Hepatocyte (in vitro differentiated cells): ENCODE data around the gene ABHD17A. TPM values are rescaled to one million over a fixed set of nuclear protein-coding genes. Genes with fewer than 3 reads are reported as not detected.

Source experiments
- DNase-seq: peaks from one replicate; pipeline ENCODE4 v3.0.0-alpha.2; 2016; ENCODE audit warnings: low spot score
- H2AFZ ChIP-seq: fragments of 200-600 bp; sonication (generic); 2 replicates; pipeline ENCODE4 v1.6.0; 2016; ENCODE audit warnings: antibody characterized with exemption, mild to moderate bottlenecking
- H3K27ac ChIP-seq: fragments of 200-600 bp; sonication (generic); 2 replicates; pipeline ENCODE4 v1.5.1; 2016; ENCODE audit warnings: mild to moderate bottlenecking
- H3K27me3 ChIP-seq: fragments of 200-600 bp; sonication (generic); 2 replicates; pipeline ENCODE4 v1.6.1; 2016
- H3K36me3 ChIP-seq: fragments of 200-600 bp; sonication (generic); replicated peaks from 2 replicates; pipeline ENCODE4 v1.5.1; 2016; ENCODE audit warnings: low read depth; ENCODE audit not compliant: insufficient read depth
- H3K4me1 ChIP-seq: fragments of 200-600 bp; sonication (generic); 2 replicates; pipeline ENCODE4 v1.5.1; 2016; ENCODE audit warnings: mild to moderate bottlenecking, moderate library complexity; ENCODE audit not compliant: insufficient read depth
- H3K4me2 ChIP-seq: fragments of 200-600 bp; sonication (generic); 2 replicates; pipeline ENCODE4 v1.6.0; 2016
- H3K4me3 ChIP-seq: fragments of 200-600 bp; sonication (generic); 2 replicates; pipeline ENCODE4 v1.5.1; 2016; ENCODE audit warnings: mild to moderate bottlenecking
- H3K79me2 ChIP-seq: fragments of 200-600 bp; sonication (generic); 2 replicates; pipeline ENCODE4 v1.6.0; 2017; ENCODE audit warnings: mild to moderate bottlenecking
- H3K9me2 ChIP-seq: fragments of 200-600 bp; sonication (generic); replicated peaks from 2 replicates; pipeline ENCODE4 v1.6.0; 2017; ENCODE audit warnings: mild to moderate bottlenecking; ENCODE audit not compliant: insufficient read depth
- H3K9me3 ChIP-seq: fragments of 200-600 bp; sonication (generic); 2 replicates; pipeline ENCODE4 v1.5.1; 2016; ENCODE audit warnings: low read depth, mild to moderate bottlenecking
- H4K20me1 ChIP-seq: fragments of 200-600 bp; sonication (generic); 2 replicates; pipeline ENCODE4 v1.6.0; 2016; ENCODE audit warnings: mild to moderate bottlenecking; ENCODE audit not compliant: insufficient read depth, poor library complexity, severe bottlenecking
- CTCF ChIP-seq: fragments of 200-600 bp; sonication (generic); IDR thresholded peaks from 2 replicates; pipeline ENCODE4 v1.5.1; 2016; ENCODE audit warnings: antibody characterized with exemption, mild to moderate bottlenecking; ENCODE audit not compliant: poor library complexity
- EZH2 ChIP-seq: fragments of 200-600 bp; sonication (generic); IDR thresholded peaks from 2 replicates; pipeline ENCODE4 v1.6.1; 2016; ENCODE audit warnings: antibody characterized with exemption, mild to moderate bottlenecking, borderline replicate concordance
- EZH2phosphoT487 ChIP-seq: fragments of 200-600 bp; sonication (generic); IDR thresholded peaks from one replicate; pipeline ENCODE4 v1.6.1; 2018; ENCODE audit warnings: antibody characterized with exemption, mild to moderate bottlenecking, low read depth, moderate library complexity; ENCODE audit not compliant: unreplicated experiment, severe bottlenecking
- WGBS: methylation state at CpG from one replicate; pipeline ENCODE4 v1.1.6; 2016; ENCODE audit warnings: low lambda C conversion rate; ENCODE audit errors: missing lambda C conversion rate; 5-methylcytosine and 5-hydroxymethylcytosine counted together
- polyA plus RNA-seq: library from polyadenylated mRNA; unstranded; fragments of >200 nt; fragmentation: Nextera tagmentation; extraction: Ambion mirVana; gene quantifications from 2 replicates; pipeline ENCODE4 v1.2.1, GENCODE V29; 2016
- total RNA-seq: library from RNA; depleted of rRNA; stranded (reverse); fragments of >200 nt; gene quantifications from 2 replicates; pipeline ENCODE4 v1.2.3, GENCODE V29; 2014

The ABHD17A gene
- total and polyA plus RNA-seq, 2 experiments from 2014 or later: 62.5 to 102 TPM

GRCh38 chr19:1850809-1851653 is 34.3 kb downstream of the ABHD17A start:
- Histone ChIP-seq H3K4me2 (no peak overlapping the region), H3K4me1 (peaks cover 26% of the 10 kb centered on the region), H3K79me2 (peaks cover 52% of the 10 kb centered on the region)

GRCh38 chr19:1849886-1850398 is 35.4 kb downstream of the ABHD17A start:
- Histone ChIP-seq H3K27ac (no peak overlapping the region), H3K4me3 (no peak overlapping the region), H3K9me3 (no peaks in the 10 kb centered on the region), H3K79me2 (peaks cover 55% of the 10 kb centered on the region), H3K9me2 (no peaks in the 10 kb centered on the region), H3K27me3 (no peaks in the 10 kb centered on the region), H4K20me1 (peaks cover 32% of the 10 kb centered on the region), H3K4me1 (peaks cover 16% of the 10 kb centered on the region), H2AFZ (no peak overlapping the region), H3K4me2 (no peak overlapping the region), H3K36me3 (no peaks in the 10 kb centered on the region)
- TF ChIP-seq CTCF (no peak), EZH2 (no peak), EZH2phosphoT487 (no peak)
- DNase-seq: no peak
- 86% methylated on average over 10 of the region's 10 CpGs for WGBS

More at GRCh38 chr19:1850809-1851653, 34.3 kb downstream of the ABHD17A start:
- peaks cover 21% of the 10 kb centered on the region for H4K20me1 ChIP-seq
- WGBS: 92% methylated on average over 22 of the region's 31 CpGs
- no peak overlapping the region for H2AFZ ChIP-seq
- H3K36me3 ChIP-seq: no peaks in the 10 kb centered on the region
- no peaks in the 10 kb centered on the region for H3K9me2 ChIP-seq
- TF ChIP-seq EZH2phosphoT487 (no peak), CTCF (no peak), EZH2 (no peak)
- no peak overlapping the region for H3K4me3 ChIP-seq
- no peak for DNase-seq
- no peaks in the 10 kb centered on the region for H3K9me3 ChIP-seq
- H3K27ac ChIP-seq: no peak overlapping the region
- no peaks in the 10 kb centered on the region for H3K27me3 ChIP-seq

- Histone ChIP-seq H4K20me1 (peaks cover 41% of the 10 kb centered on the region), H3K9me2 (no peaks in the 10 kb centered on the region), H3K79me2 (peaks cover 55% of the 10 kb centered on the region), H3K9me3 (no peaks in the 10 kb centered on the region), H3K4me1 (peaks cover 14% of the 10 kb centered on the region), H3K27ac (peak overlapping the region; percentile 37), H3K36me3 (no peaks in the 10 kb centered on the region), H2AFZ (no peak overlapping the region), H3K4me2 (peak overlapping the region; percentile 56), H3K4me3 (no peak overlapping the region), H3K27me3 (no peaks in the 10 kb centered on the region)
- no peak for DNase-seq
- WGBS: 80% methylated on average over 5 of the region's 5 CpGs
- TF ChIP-seq EZH2: no peak
- no peak for TF ChIP-seq CTCF
- TF ChIP-seq EZH2phosphoT487: no peak
These were observed 36.2 kb downstream of the ABHD17A start for GRCh38 chr19:1849132-1849474.
